IPS-NIHi7 (cell line): ENCODE measurements around the gene OR4A15.

ENCODE experiments used
- DNase-seq: peaks from one replicate; pipeline ENCODE4 v3.0.0; 2012; ENCODE audit warnings: mixed read lengths; ENCODE audit errors: extremely low spot score

The OR4A15 gene

DNA sequence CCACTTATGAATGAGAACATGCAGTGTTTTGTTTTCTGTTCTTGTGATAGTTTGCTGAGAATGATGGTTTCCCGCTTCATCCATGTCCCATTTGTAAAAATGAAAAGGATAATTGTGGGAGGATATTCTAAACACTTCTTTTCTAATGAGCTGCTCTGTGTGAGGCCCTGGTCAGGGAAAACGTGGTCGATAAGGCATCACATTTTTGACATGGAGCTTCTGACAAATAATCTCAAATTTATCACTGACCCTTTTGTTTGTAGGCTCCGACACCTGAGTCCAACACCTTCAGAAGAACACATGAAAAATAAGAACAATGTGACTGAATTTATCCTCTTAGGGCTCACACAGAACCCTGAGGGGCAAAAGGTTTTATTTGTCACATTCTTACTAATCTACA is at the start of gene OR4A15:
Gene OR4A15, plus strand, starts transcription at position 301 of the 400 bp plus-strand sequence. Its CDS starts 0 bp downstream, at position 301.
- no peak for DNase-seq

GRCh38 chr11:55324500-55324899 is 43.3 kb upstream of the OR4A15 start:
- no peak for DNase-seq

DNA sequence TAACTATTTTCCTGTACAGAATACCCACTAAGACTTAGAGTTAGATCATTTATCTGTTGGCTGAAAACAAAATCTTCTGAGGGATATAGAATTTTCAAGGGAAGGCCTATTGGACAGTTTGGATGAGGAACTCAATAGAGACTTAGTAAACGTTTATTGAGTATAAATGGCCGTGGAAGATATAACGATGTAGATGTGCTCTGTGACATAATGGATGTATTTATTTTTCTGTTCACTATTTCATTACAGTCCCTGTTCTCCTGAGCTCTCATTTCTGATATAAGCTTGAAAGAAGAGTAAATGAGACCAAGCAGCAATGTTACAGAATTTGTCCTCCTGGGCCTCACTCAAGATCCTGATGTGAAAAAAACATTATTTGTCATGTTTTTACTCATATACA is 24.9 kb upstream of the OR4A15 start, which contains the start of gene OR4A16:
Gene OR4A16, plus strand, starts transcription at position 301 of the 400 bp plus-strand sequence. Its CDS starts 0 bp downstream, at position 301.
- no peak for DNase-seq

- DNase-seq = no peak
Observed at GRCh38 chr11:55345306-55345705, 22.5 kb upstream of the OR4A15 start.

GRCh38 chr11:55349032-55349431 is 18.7 kb upstream of the OR4A15 start:
- DNase-seq = no peak

GRCh38 chr11:55357560-55358184 is 10.1 kb upstream of the OR4A15 start:
- no peak for DNase-seq

GRCh38 chr11:55401011-55401410 is 33.2 kb downstream of the OR4A15 start:
- no peak for DNase-seq
